ENCODE results near the gene COL4A2.

The COL4A2 gene

GRCh38 chr13:110477706-110478245 lies 170.7 kb downstream of the COL4A2 start:
- H3K4me3 ChIP-seq (ENCODE audit: control insufficient read depth, low read depth, low read length): no peak overlapping the region
- DNase-seq (ENCODE audit: low read depth): no peak
- no peak for TF ChIP-seq CTCF (IDR thresholded peaks at IDR 0.05; ENCODE audit: control insufficient read depth, insufficient read depth, low read depth, low read length, missing control alignments)

DNA sequence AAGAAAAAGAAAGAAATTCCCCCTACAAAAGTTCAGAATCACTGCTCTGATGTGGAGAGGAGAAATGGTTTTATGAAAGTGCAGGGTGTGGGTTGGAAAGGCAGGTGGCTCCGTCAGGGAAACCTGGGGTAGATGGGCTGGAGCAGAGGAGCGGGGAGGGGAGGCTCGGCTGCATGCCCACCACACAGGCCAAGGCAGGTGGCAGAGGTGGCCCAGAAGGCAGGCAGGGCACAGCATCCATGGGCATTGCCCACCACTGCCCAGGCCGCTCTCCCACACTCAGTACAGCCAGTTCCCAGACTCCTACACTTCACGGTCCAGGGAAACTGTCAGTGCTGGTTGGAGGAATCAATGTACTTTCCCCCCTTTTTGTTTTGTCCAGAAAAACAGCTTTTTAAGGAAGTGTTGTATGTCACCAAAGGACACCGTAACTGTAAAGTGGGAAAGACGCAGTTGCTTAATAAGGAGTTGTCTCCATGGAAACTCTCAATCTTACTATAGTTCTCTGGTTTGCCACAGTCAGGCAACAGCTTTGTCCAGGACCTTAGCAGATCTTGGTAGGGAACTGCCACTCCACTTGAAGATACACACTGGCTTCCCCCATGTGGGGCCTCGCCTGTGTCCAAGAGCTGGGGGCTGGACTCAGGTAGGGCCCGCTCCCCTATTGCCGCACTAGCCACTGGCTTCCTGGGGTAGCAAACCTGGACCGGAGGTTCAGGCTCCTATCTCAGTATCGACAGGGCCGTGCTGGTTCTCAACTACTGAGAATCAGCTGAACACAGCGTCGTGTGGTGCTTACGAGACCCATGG lies 171.5 kb downstream of the COL4A2 start:
- no peak for DNase-seq (ENCODE audit: low read depth)
- no peak overlapping the region for H3K4me3 ChIP-seq (ENCODE audit: control insufficient read depth, low read depth, low read length)
- TF ChIP-seq CTCF (IDR thresholded peaks at IDR 0.05; ENCODE audit: control insufficient read depth, insufficient read depth, low read depth, low read length, missing control alignments): no peak

GRCh38 chr13:110479215-110479545 lies 172.1 kb downstream of the COL4A2 start:
- no peak for TF ChIP-seq CTCF (IDR thresholded peaks at IDR 0.05; ENCODE audit: control insufficient read depth, insufficient read depth, low read depth, low read length, missing control alignments)
- DNase-seq (ENCODE audit: low read depth): no peak

DNA sequence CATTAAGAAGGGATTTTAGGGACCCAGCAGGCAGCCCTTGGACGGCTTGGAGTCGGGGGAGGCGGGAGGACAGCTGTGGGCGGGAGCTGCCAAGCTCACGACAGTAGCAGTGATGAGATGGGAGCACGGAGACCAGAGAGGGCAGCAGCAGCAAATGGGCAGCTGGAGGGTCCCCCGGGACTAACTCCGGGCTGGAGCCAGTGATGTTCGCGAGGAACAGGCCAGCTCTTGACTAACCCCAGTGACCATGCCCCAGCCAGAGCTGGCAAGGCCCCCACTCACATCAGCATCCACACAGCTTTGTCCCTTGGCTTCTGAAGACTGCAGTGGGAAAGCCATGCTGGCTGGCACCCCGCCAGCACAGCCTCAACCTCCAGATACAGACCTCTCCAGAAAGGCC lies 172.6 kb downstream of the COL4A2 start:
- no peak for TF ChIP-seq CTCF (IDR thresholded peaks at IDR 0.05; ENCODE audit: control insufficient read depth, insufficient read depth, low read depth, low read length, missing control alignments)
- H3K4me3 ChIP-seq (ENCODE audit: control insufficient read depth, low read depth, low read length): no peak overlapping the region
- DNase-seq (ENCODE audit: low read depth): no peak

More at GRCh38 chr13:110479215-110479545, 172.1 kb downstream of the COL4A2 start:
- no peak overlapping the region for H3K4me3 ChIP-seq (ENCODE audit: control insufficient read depth, low read depth, low read length)

DNA sequence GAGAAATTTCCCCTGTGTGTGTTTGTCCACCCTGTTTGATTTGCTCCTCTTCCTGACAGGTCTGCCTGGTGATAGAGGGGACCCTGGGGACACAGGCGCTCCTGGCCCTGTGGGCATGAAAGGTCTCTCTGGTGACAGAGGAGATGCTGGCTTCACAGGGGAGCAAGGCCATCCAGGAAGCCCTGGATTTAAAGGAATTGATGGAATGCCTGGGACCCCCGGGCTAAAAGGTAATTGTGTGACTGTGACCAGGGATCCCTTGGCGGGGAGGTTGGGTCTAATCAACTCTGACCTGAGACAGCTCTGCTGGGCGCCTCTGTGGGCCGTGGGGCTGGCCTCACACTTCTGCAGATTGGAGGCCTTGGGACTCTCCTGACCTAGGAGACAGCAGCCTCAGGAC lies 173.1 kb downstream of the COL4A2 start:
- H3K4me3 ChIP-seq (ENCODE audit: control insufficient read depth, low read depth, low read length): no peak overlapping the region
- no peak for TF ChIP-seq CTCF (IDR thresholded peaks at IDR 0.05; ENCODE audit: control insufficient read depth, insufficient read depth, low read depth, low read length, missing control alignments)
- DNase-seq (ENCODE audit: low read depth): no peak

GRCh38 chr13:110483386-110483968 lies 176.4 kb downstream of the COL4A2 start:
- H3K4me3 ChIP-seq (ENCODE audit: control insufficient read depth, low read depth, low read length): no peak overlapping the region
- no peak for TF ChIP-seq CTCF (IDR thresholded peaks at IDR 0.05; ENCODE audit: control insufficient read depth, insufficient read depth, low read depth, low read length, missing control alignments)
- DNase-seq (ENCODE audit: low read depth): no peak

Measured in AG09309 (cell line).